PC-9 (cell line): Measurements from ENCODE around the gene ARL8A. TPM values are rescaled to one million over a fixed set of nuclear protein-coding genes. Genes with fewer than 3 reads are reported as not detected.
"Not testable (repeated sequence)": the region's sequence is repeated elsewhere in the genome, so short reads cannot be mapped to it uniquely, and the experiment has no call there.

ENCODE experiments used
- BruUV-seq: library from RNA; stranded (reverse); fragments of 400-500 nt; replicated peaks from 2 replicates; lab custom pipeline; 2021; lab: Mats Ljungman, UMichigan
- CTCF ChIA-PET: fragments of 300-600 bp; sonication (Branson Sonifier 250); formaldehyde crosslinking; loops from one replicate; lab custom pipeline; 2022; ENCODE audit warnings: antibody characterized with exemption; lab: Charles Lee
- POLR2A ChIA-PET: fragments of 300-600 bp; sonication (Branson Sonifier 250); formaldehyde crosslinking; loops from one replicate; lab custom pipeline; 2022; ENCODE audit warnings: antibody characterized with exemption; ENCODE audit not compliant: unreplicated experiment; lab: Charles Lee
- DNase-seq, 2 experiments: peaks; one replicate each; pipeline versions ENCODE4 v3.0.0 to v3.0.0-alpha.2; 2015 to 2022; ENCODE audit warnings: mixed read lengths in 1 of 2
- H2AFZ ChIP-seq: fragments of 200-600 bp; sonication (generic); 2 replicates; pipeline ENCODE4 v1.8.1; 2017; ENCODE audit warnings: antibody characterized with exemption
- H3F3A ChIP-seq: fragments of 200-600 bp; sonication (generic); 2 replicates; pipeline ENCODE4 v1.8.1; 2017; ENCODE audit warnings: antibody characterized with exemption, mild to moderate bottlenecking, low read depth; ENCODE audit not compliant: insufficient read depth
- H3K27ac ChIP-seq: fragments of 200-600 bp; sonication (generic); 2 replicates; pipeline ENCODE4 v1.6.1; 2016; ENCODE audit warnings: mixed run types
- H3K27me3 ChIP-seq: fragments of 200-600 bp; sonication (generic); 2 replicates; pipeline ENCODE4 v1.6.1; 2016; ENCODE audit warnings: low read depth, mixed run types; ENCODE audit not compliant: insufficient read depth
- H3K36me3 ChIP-seq: fragments of 200-600 bp; sonication (generic); 2 replicates; pipeline ENCODE4 v1.6.1; 2016; ENCODE audit warnings: low read depth, mixed run types
- H3K4me1 ChIP-seq: fragments of 200-600 bp; sonication (generic); replicated peaks from 2 replicates; pipeline ENCODE4 v1.6.1; 2016; ENCODE audit warnings: mixed run types; ENCODE audit not compliant: insufficient read depth
- H3K4me2 ChIP-seq: fragments of 200-600 bp; sonication (generic); 2 replicates; pipeline ENCODE4 v1.6.1; 2017; ENCODE audit warnings: mixed run types
- H3K4me3 ChIP-seq: fragments of 200-600 bp; sonication (generic); 2 replicates; pipeline ENCODE4 v1.6.1; 2016; ENCODE audit warnings: mixed run types
- H3K79me2 ChIP-seq: fragments of 200-600 bp; sonication (generic); 2 replicates; pipeline ENCODE4 v1.6.1; 2017; ENCODE audit warnings: low read depth, mixed run types
- H3K9me2 ChIP-seq: fragments of 200-600 bp; sonication (generic); 2 replicates; pipeline ENCODE4 v1.8.1; 2017; ENCODE audit warnings: mild to moderate bottlenecking; ENCODE audit not compliant: insufficient read depth
- H3K9me3 ChIP-seq: fragments of 200-600 bp; sonication (generic); 2 replicates; pipeline ENCODE4 v1.8.1; 2016; ENCODE audit warnings: low read depth; ENCODE audit not compliant: insufficient read depth
- H4K20me1 ChIP-seq: fragments of 200-600 bp; sonication (generic); 2 replicates; pipeline ENCODE4 v1.8.1; 2017; ENCODE audit not compliant: insufficient read depth
- CTCF ChIP-seq: fragments of 200-600 bp; sonication (generic); conservative IDR thresholded peaks from 2 replicates; pipeline ENCODE4 v1.6.1; 2017; ENCODE audit warnings: mixed run types, antibody characterized with exemption, mild to moderate bottlenecking, moderate library complexity
- EZH2 ChIP-seq: fragments of 200-600 bp; sonication (generic); IDR thresholded peaks from 2 replicates; pipeline ENCODE4 v1.8.0; 2017; ENCODE audit warnings: antibody characterized with exemption, low read depth
- intact Hi-C: fragments of 100-400 bp; cut with micrococcal nuclease; formaldehyde crosslinking; loops from one replicate; pipeline ENCODE4 v1.10.0; 2022; ENCODE audit not compliant: unreplicated experiment
- total RNA-seq: library from RNA; stranded (reverse); gene quantifications from 2 replicates; pipeline ENCODE4 v1.2.3, GENCODE V29; 2021

ARL8A gene
- total RNA-seq, 1 experiment from 2014 or later: 42.6 TPM

GRCh38 chr1:202167708-202168415 lies 23.3 kb upstream of the ARL8A start:
- Histone ChIP-seq H3K36me3 (no peaks in the 10 kb centered on the region), H3K4me1 (no peaks in the 10 kb centered on the region), H3K4me3 (no peak overlapping the region), H3K79me2 (no peaks in the 10 kb centered on the region), H4K20me1 (no peaks in the 10 kb centered on the region), H3K4me2 (no peak overlapping the region), H3K9me3 (no peaks in the 10 kb centered on the region), H3F3A (no peaks in the 10 kb centered on the region), H3K9me2 (no peaks in the 10 kb centered on the region), H2AFZ (no peak overlapping the region), H3K27me3 (peaks cover 7% of the 10 kb centered on the region; the same call in 1 of the 2 replicates), H3K27ac (no peak overlapping the region)
- POLR2A ChIA-PET: no interaction called here
- DNase-seq: no peak
- TF ChIP-seq CTCF: no peak
- TF ChIP-seq EZH2: no peak
- BruUV-seq: no TSS peak
- intact Hi-C loops: no loop called here
- CTCF ChIA-PET: no interaction called here

GRCh38 chr1:202167054-202167453 lies 22.5 kb upstream of the ARL8A start:
- H3F3A ChIP-seq, H3K9me3 ChIP-seq, CTCF ChIA-PET, H4K20me1 ChIP-seq, H3K4me1 ChIP-seq, H3K27me3 ChIP-seq, H3K27ac ChIP-seq, H2AFZ ChIP-seq, H3K4me2 ChIP-seq, H3K36me3 ChIP-seq, H3K9me2 ChIP-seq, BruUV-seq, intact Hi-C loops, H3K79me2 ChIP-seq, POLR2A ChIA-PET, H3K4me3 ChIP-seq, DNase-seq: not testable (repeated sequence)

- H4K20me1 ChIP-seq: no peaks in the 10 kb centered on the region
- H3K36me3 ChIP-seq: no peaks in the 10 kb centered on the region
- H3K4me1 ChIP-seq: no peaks in the 10 kb centered on the region
- H3K9me2 ChIP-seq: no peaks in the 10 kb centered on the region
- H3K27me3 ChIP-seq: peaks cover 7% of the 10 kb centered on the region; the same call in 1 of the 2 replicates
- H3F3A ChIP-seq: no peaks in the 10 kb centered on the region
- no peak overlapping the region for H3K27ac ChIP-seq
- intact Hi-C loops: no loop called here
- BruUV-seq: no TSS peak
- H2AFZ ChIP-seq: no peak overlapping the region
- no peak for DNase-seq
- H3K4me3 ChIP-seq: no peak overlapping the region
- no peak for TF ChIP-seq EZH2
- no peak for TF ChIP-seq CTCF
- CTCF ChIA-PET: no interaction called here
- no peak overlapping the region for H3K4me2 ChIP-seq
- POLR2A ChIA-PET: no interaction called here
- H3K79me2 ChIP-seq: no peaks in the 10 kb centered on the region
- no peaks in the 10 kb centered on the region for H3K9me3 ChIP-seq
Measured at GRCh38 chr1:202165942-202166843, 21.7 kb upstream of the ARL8A start.
